ENCODE data around the gene IER3.
"Not testable (repeated sequence)": the region's sequence is repeated elsewhere in the genome, so short reads cannot be mapped to it uniquely, and the experiment has no call there.

Gene IER3

DNA sequence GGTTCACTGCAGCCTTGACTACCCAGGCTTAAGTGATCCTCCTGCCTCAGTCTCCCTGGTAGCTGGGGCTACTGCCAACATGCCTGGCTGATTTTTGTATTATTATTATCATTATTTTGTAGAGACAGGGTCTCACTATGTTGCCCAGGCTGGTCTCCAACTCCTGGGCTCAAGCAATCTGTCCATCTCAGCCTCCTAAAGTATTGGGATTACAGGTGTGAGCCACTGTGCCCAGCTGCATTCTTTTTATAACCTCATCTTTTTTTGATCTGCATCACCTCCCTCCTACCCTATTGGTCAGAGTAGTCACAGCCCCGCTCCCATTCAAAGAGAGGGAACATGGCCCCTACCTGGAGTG, 23.6 kb upstream of the IER3 start:
- no peak for DNase-seq

DNA sequence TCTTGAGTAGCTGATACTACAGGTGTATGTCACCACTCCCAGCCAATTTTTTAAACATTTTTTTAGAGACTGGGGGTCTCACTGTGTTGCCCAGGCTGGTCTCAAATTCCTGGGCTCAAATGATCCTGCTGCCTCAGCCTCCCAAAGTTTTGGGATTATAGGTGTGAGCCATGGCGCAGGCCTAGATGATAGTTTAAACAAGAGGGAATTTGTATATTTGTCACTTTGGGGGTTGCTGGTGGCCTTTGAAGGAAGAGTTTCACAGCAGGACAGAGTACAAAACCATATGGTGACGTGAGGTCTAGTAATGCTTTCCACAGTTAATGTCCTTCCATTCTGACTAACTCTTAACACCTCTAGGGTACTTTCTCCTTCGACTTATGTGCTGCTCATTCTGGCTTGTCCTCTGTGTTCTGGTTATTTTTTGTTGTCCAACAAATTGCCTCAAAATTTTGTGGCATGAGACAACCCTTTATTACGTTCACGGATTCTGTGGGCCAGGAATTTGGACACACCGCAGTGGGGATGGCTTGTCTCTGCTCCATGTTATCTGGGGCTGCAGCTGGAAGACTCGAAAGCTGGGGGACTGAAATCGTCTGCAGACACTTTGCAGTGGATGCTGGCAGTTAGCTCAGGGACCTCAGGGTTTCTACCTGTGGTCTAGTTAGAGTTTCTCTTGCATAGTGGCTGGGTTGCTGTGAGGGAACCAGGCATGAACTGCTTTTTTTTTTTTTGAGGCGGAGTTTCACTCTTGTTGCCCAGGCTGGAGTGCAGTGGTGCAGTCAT, 23.0 kb upstream of the IER3 start:
- DNase-seq = no peak

DNA sequence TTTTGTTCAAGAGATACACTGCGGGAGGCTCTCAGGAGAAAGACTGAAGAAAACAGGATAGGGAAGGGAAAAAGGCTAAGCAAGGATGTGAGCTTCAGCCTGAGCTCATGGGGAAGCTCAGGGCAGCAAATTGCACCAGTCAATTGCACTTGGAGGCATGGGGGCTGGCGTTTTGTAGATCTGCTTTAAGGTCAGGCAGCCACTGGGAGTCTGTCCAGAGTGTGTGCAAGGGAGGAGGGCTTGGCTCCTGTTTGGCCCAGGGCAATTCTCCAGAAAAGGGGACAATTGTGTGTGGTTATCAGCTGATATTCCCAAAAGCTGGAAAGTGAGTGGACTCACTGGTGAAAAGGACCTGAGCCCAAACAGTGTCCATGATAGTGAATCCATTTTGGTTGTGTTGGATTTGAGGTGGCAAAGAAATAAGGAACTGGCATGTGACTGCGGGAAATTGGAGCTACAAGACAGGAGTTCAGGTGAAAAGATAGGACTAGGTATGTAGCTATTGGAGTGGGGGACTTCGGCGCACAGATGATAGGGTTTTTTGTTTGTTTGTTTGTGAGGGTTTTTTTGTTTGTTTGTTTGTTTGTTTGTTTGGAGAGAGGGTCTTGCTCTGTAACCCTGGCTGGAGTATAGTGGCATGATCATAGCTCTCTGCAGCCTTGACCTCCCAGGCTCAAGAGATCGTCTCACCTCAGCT, 22.3 kb upstream of the IER3 start:
- DNase-seq = no peak

DNA sequence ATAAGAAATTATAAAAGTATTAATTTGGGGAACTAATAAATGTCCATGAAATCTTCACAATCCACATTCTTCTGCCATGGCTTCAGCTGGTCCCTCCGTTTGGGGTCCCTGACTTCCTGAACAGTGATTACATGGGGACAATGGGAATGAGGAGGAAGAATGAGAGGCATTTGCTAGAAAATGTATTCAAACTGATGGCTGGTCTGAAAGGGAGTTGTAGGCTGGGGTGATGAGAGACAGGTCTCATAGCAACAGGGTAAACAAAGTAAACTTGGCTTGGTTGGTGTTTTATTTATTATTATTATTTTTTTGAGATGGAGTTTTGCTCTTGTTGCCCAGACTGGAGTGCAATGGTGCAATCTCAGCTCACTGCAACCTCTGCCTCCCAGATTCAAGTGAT, 21.1 kb upstream of the IER3 start:
- DNase-seq = not testable (repeated sequence)

DNA sequence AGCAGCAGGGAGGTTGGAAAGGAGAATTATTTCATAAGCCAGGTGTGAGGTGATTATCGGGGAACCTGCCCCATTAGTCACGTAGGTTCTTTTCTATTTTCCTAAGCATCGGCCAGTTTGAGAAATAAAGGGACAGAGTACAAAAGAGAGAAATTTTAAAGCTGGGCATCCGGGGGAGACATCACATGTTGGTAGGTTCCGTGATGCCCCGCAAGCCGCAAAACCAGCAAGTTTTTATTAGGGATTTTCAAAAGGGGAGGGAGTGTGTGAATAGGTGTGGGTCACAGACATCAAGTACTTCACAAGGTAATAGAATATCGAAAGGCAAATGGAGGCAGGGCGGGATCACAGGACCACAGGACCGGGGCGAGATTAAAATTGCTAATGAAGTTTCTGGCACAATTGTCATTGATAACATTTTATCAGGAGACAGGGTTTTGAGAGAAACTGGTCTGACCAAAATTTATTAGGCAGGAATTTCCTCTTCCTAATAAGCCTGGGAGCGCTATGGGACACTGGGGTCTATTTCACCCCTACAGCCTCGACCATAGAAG, 20.2 kb upstream of the IER3 start:
- DNase-seq = not testable (repeated sequence)

DNA sequence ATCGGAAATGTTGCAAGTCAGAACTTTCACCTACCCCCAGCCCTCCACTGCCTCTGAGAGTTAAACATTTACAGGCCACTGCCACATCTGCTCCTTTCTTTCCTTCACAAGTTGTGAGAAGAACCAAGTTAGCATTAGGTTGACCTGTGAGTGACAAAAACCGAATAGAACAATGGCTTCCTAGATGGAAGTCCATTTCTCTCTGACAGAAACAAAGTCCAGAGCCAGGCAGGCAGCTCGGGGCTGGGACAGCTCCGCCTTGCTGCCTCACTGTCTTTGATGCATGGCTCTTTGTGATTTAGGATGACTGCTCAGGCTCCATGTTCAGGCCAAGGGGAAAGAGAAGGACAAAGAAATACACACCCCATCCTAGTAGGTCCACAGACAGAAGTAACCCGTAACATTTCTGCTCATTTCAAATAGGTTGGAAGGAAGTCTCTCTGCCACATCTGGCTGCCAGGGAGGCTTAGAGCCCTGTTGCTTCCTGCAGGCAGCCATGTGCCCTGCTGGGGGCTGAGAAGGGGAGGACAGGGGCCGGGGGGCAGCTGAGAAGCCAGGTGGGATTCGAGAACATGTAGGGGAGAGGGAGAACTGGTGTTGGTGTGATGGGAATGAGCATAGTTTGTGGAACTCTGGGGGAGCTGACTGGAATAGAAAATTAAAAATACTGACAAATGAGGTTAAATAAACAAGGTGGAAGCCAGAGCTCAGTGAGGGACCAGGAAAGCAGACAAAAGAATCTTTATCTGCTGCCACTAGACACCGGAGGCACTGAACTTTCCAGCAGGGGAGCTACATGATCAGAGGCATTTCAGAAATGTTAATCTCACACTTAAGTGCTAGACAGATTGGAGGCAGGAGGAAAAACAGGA, 19.5 kb upstream of the IER3 start:
- no peak for DNase-seq

DNA sequence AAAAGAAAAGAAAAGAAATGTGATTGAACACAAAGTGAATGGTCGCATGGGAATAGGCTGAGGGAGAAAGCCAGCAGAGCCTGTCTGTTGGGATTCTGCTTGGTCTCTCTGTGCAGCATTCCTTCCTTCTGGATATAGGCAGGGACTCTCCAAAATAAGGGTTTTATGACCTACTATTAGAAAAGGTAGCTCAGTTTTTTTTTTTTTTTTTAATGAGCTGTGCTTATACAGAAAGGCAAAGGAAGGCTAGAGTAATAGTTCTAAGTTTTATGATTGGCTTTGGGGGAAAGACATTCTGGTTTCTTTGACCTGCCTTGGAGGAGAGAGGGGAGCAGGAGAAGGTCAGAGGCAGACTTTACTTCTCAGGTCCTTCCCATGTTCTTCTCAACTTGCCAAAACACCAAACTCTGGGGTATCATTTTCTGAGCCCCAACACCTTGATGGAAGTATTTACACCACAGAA, 18.8 kb upstream of the IER3 start:
- DNase-seq = no peak

DNA sequence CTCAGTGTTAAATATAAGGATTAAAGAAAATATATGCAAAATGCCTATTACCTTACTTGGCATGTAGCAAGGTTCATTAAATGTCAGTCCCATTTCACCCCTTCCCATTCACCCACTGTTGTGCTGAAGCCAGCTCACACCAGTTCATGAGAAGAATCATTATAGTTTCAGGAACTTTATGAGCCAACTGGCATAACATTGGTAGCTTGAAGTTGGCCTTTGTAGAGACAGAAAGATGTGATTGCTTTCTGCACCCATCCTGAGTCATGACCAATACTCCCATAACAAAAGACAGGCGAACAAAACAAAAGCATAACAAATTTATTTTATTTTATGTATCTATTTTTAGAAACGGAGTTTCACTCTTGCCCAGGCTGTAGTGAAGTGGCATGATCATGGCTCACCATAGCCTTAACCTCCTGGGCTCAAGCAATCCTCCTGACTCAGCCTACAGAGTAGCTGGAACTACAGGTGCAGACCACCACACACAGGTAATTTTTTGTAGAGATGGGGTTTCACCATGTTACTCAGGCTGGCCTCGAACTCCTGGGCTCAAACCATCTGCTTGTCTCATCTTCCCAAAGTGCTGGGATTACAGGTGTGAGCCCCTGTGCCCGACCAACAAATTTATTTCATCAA, 17.6 kb upstream of the IER3 start:
- no peak for DNase-seq

DNA sequence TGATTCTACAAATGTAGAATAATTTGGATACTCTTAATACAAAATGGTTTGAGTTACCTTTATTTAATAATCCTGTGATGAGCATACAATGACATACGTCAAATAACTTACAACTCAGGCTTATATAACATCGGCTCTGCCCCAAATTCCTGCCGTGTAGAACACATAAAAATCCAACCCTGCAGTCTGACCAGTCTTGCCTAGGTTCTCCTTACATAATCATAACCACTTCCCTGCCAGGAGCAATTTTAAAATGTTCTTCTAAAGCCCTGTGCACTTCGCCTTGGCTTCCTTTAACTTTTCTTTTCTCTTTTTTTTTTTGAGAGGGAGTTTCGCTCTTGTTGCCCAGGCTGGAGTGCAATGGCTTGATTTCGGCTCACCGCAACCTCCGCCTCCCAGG, 16.2 kb upstream of the IER3 start:
- DNase-seq = no peak

DNA sequence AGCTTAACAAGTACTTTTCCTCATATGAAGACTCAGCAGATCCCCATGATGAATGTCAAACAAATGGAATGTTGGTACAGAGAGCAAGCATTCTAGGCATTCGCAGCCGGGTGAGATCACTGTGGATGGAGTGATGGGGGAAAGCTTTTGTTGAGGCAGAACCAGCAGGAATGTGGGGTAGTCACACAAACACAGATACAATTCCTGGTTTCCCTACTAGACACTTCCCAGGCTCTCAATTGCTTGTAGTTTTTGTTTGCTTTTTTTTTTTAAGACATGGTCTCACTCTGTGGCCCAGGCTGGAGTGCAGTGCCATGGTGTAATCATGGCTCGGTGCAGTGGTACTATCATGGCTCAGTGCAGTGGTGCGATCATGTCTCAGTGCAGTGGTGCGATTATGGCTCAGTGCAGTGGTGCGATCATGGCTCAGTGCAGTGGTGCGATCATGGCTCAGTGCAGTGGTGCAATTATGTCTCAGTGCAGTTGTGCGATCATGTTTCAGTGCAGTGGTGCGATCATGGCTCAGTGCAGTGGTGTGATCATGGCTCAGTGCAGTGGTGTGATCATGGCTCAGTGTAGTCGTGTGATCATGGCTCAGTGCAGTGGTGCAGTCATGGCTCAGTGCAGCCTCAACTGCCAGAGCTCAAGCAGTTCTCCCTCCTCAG, 15.4 kb upstream of the IER3 start:
- DNase-seq = no peak

DNA sequence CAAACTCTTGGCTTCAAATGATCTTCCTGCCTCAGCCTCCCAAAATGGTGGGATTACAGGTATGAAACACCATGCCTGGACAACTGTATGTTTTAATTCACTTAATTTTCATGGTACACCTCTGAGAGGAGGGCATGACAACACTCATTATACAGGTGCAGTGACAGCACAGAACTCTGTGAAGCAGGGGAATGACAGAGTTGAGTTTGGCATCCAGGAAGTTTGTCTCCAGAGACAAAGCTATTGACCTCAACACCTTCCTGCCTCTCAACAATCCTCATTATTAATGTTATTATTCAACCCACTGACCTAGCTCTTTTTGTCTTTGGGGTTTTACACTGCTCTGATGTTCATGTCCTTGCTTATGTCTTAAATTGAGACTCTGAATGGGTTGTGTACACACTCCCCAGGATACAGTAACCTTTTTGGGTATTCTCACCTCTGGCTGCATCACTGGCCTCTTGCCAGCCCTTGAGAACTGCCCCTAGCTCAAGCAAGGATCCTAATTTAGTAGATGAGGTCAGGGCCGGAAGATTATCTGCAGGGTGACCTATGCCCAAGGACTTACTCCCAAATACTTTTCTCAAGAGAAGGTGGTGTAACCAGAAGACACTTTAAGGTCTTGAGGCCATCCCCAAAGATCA, 13.0 kb upstream of the IER3 start:
- no peak for DNase-seq

DNA sequence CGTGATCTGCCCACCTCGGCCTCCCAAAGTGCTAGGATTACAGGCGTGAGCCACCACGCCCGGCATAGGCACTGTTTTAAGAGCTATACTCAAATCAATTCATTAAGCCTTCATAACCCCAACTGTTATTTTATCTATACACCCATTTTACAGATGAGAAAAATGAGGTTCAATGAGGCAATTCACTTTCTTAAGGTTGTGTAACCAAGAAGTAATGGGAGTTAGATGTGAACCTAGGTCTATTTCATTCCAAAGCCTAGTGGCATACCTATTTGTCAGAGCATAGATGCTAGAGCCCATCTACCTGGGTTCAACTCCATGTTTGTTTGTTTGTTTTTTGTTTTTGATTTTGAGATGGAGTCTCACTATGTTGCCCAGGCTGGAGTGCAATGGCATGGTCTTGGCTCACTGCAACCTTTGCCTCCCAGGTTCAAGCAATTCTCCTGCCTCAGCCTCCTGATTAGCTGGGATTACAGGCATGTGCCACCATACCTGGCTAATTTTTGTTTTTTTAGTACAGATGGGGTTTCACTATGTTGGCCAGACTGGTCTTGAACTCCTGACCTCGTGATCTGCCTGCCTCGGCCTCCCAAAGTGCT, 12.2 kb upstream of the IER3 start:
- DNase-seq = not testable (repeated sequence)

DNA sequence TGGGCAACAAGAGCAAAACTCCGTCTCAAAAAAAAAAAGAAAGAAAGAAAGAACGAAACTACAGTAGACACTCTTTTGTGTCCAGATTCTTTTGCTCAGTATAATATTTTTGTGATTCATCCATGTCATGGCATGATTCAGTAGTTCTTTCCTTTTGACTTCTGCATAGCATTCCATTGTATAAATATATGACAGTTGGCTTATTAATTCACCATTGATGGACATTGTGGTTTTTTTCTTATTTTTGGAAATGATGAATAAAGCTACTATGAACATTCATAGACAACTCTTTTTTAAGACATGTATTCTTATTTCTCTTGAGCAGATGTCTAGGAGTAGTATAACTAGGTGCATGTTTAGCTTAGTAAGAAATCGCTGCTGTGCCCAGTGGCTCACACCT, 10.3 kb upstream of the IER3 start:
- no peak for DNase-seq

DNA sequence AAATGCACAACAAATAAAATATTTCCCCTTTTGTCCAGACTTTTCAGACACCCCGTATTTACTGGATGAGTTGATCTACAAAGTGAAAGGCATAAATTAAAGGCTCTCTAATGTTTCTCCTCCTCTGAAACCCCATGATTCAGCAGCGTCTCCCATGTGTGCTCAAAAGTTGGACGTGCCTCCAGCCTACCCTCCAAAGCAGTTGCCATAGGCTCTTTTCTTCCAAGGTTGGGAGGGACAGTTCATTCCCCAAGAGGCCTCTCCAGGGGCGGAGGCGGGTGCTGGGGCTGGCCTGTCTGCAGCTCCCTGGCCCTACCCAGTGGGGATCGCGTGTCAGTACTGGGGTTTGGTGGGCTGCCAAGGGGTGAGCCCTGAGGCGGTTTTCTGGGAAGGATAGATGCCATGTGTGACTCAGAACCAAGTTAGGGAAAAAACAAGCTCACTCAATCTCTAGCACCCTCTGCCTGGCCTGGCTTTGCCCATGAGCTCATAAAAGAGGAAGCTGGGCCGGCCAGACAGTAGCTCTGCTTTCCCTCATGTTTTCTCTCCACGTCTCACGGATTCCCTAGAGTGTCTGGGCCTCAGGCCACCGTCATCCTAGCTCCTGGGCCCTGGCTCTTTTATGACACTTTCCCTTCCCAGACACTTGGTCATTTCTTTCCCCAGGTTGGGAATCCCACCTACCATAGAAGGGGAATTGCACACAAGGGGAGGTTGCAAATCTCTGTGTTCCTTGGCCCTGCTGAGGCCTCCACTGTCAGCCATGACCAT, 8.0 kb upstream of the IER3 start:
- no peak for DNase-seq

DNA sequence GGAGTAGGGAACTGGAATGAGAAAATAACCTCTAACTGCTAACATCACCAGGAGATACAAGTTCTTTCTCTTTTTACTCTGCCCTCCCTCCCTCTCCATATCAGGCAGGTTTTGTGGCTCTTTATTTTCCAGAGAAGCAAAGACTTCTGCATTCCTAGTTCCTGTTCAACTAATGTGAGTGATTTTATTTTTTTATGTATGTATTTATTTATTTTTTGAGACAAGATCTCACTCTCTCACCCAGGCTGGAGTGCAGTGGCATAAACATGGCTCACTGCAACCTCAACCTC, 6.0 kb upstream of the IER3 start:
- no peak for DNase-seq

DNA sequence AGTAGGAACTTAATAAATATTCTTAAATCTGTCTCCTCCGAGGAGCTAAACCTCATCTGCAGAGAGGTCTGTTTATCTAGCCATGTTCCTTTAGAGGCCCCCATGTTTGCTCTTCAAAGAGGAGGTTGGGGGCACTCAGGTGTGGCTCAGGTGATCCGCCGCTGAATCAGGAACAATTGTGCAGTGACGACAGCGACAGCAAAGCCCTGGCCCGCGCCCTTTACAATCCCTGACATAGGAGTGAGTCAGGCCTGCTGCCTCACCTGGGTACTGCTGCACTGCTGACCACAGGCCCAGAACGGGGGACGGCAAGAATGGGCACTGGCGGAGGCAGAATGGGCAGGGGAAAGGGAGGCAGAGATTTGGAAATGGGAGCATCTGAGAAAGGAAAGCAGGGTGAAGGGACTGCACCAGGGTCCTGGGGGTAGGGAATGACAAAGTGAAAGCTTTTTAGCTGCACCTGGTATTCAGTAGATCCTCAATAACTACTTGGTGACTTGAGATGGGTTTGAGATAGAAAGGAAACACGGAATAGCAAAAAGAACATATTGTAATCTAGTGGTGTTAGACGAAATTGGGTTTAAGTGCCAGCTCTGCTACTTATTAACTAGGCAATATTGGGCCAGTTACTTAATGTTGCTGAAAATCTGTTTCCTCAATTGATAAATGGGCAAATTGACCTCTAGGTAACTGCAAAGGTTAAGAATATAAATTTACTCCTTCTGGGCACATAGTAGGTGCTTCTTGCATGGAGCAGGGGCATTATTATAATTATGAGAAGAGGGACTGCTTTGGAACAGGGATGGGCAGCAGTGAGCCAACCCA, 5.4 kb upstream of the IER3 start:
- DNase-seq = no peak

DNA sequence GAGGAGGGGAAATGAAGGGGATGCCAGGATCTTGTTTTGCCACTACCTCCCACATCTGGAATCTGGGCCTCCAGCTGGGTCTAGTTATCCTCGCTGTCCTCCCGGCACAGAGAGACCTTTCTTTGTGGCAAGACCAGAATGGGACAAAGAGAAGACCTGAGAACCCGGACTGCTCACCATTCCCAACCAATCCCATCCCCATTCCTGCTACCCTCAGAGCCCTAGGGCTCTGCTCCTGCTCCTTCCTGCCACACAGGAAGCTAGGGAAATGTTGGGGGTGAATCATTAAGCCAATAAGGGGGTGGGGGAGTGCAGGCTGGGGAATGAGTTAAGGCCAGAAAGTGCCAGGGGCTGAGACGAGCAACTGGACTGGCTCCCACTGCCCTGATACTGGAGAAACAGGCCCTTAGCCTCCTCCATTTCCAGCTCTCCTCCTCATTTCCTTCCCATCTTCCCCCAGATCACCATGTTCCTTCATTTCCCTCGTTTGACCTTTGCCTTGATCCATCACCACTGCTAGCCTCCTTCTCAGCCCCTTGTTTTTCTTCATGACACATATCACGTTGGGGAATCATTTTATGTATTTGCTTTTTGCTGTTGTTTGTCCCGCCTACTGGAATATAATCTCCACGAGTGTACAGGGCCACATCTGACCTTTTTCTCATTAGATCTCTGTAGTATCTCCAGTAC, 4.6 kb upstream of the IER3 start:
- no peak for DNase-seq

DNA sequence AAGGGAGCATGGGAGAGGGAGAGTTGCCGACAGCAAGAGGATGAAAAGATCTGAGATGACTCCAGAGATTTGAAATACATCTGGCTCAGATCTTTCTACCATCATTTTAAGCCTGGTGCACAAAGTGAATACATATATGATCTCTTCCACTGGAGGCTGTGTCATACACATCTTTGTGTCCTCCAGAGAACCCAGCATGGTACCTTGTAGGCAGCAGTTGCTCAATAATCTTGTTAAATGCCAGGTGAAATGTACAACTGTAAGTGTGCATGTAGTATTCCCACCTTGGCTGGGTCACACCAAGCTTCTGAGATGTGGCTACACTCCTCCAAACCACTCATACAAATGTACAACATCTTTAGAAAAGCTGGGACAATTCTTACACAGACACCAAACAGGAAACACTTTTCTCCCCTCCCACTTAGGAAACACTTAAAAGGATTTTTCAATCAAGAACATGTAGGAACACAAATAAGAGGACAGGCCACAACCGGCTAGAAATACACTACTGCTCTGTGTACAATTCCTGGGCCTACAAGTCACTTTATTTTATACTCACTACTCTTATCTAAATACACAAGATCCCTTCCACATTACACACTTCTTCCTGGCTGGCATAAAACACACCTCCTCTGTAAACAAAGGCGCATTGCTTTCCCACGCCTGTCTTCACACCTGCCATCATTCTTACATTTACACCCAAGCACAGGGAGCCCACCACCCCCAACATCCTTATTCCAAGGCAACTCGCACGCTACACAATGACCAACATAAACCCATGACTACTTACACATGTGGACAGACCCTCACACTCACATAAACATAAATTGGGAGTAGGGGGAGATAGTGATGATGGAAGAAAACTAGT, 3.8 kb upstream of the IER3 start:
- DNase-seq = no peak
